Measurements from ENCODE around the gene CDH4. TPM values are rescaled to one million over a fixed set of nuclear protein-coding genes. Genes with fewer than 3 reads are reported as not detected.

CDH4 gene
- polyA plus RNA-seq, 1 experiment: 1.5 TPM

- Histone ChIP-seq H3K4me3 (ENCODE audit: low read depth, low read length) (no peak overlapping the region), H3K27me3 (ENCODE audit: control insufficient read depth, insufficient read depth, low read length) (no peaks in the 10 kb centered on the region; the same call in 1 of the 2 replicates), H3K36me3 (ENCODE audit: control insufficient read depth, insufficient read depth, low read length) (no peaks in the 10 kb centered on the region)
- CTCF ChIA-PET: no interaction called here
- no peak for TF ChIP-seq CTCF (IDR thresholded peaks at IDR 0.05; ENCODE audit: insufficient read depth, low read depth, low read length)
- POLR2A ChIA-PET: no interaction called here
- no peak for DNase-seq (ENCODE audit: low read depth)
These were observed 427.4 kb downstream of the CDH4 start for GRCh38 chr20:61679473-61679872.

GRCh38 chr20:61680096-61680495 is 428.0 kb downstream of the CDH4 start:
- DNase-seq (ENCODE audit: low read depth): no peak
- Histone ChIP-seq H3K27me3 (ENCODE audit: control insufficient read depth, insufficient read depth, low read length) (no peaks in the 10 kb centered on the region; the same call in 1 of the 2 replicates), H3K36me3 (ENCODE audit: control insufficient read depth, insufficient read depth, low read length) (no peaks in the 10 kb centered on the region), H3K4me3 (ENCODE audit: low read depth, low read length) (no peak overlapping the region)
- TF ChIP-seq CTCF (IDR thresholded peaks at IDR 0.05; ENCODE audit: insufficient read depth, low read depth, low read length): no peak
- CTCF ChIA-PET: interaction anchor here (1.1 kb wide), 1 partner anchor 32 kb away, joined by 3 read pairs; no protein-coding TSS in a partner anchor
- POLR2A ChIA-PET: no interaction called here

- H3K36me3 ChIP-seq (ENCODE audit: control insufficient read depth, insufficient read depth, low read length): no peaks in the 10 kb centered on the region
- peak; percentile 9 for DNase-seq (ENCODE audit: low read depth)
- CTCF ChIA-PET: no interaction called here
- no peak for TF ChIP-seq CTCF (IDR thresholded peaks at IDR 0.05; ENCODE audit: insufficient read depth, low read depth, low read length)
- no peak overlapping the region for H3K4me3 ChIP-seq (ENCODE audit: low read depth, low read length)
- no peaks in the 10 kb centered on the region; the same call in 1 of the 2 replicates for H3K27me3 ChIP-seq (ENCODE audit: control insufficient read depth, insufficient read depth, low read length)
- POLR2A ChIA-PET: no interaction called here
These were observed 430.3 kb downstream of the CDH4 start for GRCh38 chr20:61682114-61682995.

GRCh38 chr20:61682996-61683681 is 431.1 kb downstream of the CDH4 start:
- H3K27me3 ChIP-seq (ENCODE audit: control insufficient read depth, insufficient read depth, low read length): no peaks in the 10 kb centered on the region; the same call in 1 of the 2 replicates
- H3K36me3 ChIP-seq (ENCODE audit: control insufficient read depth, insufficient read depth, low read length): no peaks in the 10 kb centered on the region
- ChIA-PET POLR2A (no interaction called here), CTCF (no interaction called here)
- H3K4me3 ChIP-seq (ENCODE audit: low read depth, low read length): no peak overlapping the region
- no peak for TF ChIP-seq CTCF (IDR thresholded peaks at IDR 0.05; ENCODE audit: insufficient read depth, low read depth, low read length)
- DNase-seq (ENCODE audit: low read depth): peak; percentile 18

- ChIA-PET POLR2A (no interaction called here), CTCF (no interaction called here)
- Histone ChIP-seq H3K4me3 (ENCODE audit: low read depth, low read length) (no peak overlapping the region), H3K27me3 (ENCODE audit: control insufficient read depth, insufficient read depth, low read length) (no peaks in the 10 kb centered on the region; the same call in 1 of the 2 replicates), H3K36me3 (ENCODE audit: control insufficient read depth, insufficient read depth, low read length) (no peaks in the 10 kb centered on the region)
- TF ChIP-seq CTCF (IDR thresholded peaks at IDR 0.05; ENCODE audit: insufficient read depth, low read depth, low read length): no peak
- no peak for DNase-seq (ENCODE audit: low read depth)
These were observed 431.7 kb downstream of the CDH4 start for GRCh38 chr20:61683721-61684120.

Measured in BJ (cell line).